ENCODE results near the gene C17orf78. TPM values are rescaled to one million over a fixed set of nuclear protein-coding genes. Genes with fewer than 3 reads are reported as not detected.

Gene C17orf78
- total and polyA plus RNA-seq, 2 of the 13 experiments (the other 11 are each of a cell fraction or from before 2014, with no cell fraction given): not detected

DNA sequence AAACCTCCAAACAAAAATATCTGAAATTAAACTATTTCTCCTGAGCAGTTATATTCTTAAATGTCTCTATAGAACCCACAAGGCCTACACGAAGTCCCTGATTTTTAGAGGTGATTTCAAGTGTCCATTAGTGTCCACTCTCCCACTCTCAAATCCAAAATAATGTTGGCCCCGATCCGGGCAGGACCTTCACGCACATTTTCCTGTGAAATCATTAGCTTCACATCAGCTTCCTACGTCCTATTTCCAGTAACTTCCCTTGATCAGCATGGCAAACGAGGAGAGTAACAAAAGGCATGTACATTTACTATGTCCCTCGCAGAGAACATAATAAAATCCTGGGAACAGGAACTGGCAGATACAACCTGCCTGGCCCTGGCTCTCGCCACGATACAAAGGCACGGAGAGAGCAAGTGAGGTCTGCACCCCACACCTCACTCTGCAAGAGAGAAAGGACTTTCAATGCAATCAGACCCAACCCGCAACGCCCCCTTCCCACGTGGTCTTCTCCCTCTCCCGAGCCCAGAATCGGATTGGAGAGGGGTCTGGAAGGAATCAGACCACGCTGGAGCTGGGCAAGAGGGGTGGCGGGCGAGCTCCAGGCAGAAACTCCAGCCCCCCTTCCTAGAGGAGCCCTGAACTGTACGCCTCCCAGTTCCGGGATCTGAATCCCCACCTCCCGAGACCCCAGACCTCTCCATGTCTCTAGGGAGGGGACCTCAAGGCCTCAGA lies 17.5 kb upstream of the C17orf78 start:
- under 1% methylated on average over 15 of the region's 21 CpGs for WGBS (ENCODE audit: low lambda C conversion rate)
- ChIA-PET POLR2A (interaction anchor here (0.6 to 1.5 kb wide), 10 partner anchors 8 to 813 kb away, joined by 3 to 8 read pairs (median 4); partner anchors contain the start of genes ACACA, GGNBP2 and TADA2A), CTCF (ENCODE audit: low intra/inter-chr PET ratio, low total read pairs) (interaction anchor here (2.3 kb wide), 1 partner anchor 15 kb away, joined by 9 read pairs; no protein-coding TSS in a partner anchor)
- H3K4me1 ChIP-seq (ENCODE audit: insufficient read depth, low read length): peaks cover 50% of the 10 kb centered on the region
- H3K79me2 ChIP-seq (ENCODE audit: insufficient read depth, low read length): peaks cover 51% of the 10 kb centered on the region
- H4K20me1 ChIP-seq (ENCODE audit: insufficient read depth, low read length): 0 out of 2 replicates have a peak, but pooled peaks cover 9% of the 10 kb centered on the region
- peak overlapping the region; percentile 95 for H3K9ac ChIP-seq (ENCODE audit: insufficient read depth, low read depth, low read length)
- peak; percentile 74 for ATAC-seq
- FAIRE-seq: no peak
- peak overlapping the region; percentile 95 for H3K27ac ChIP-seq (ENCODE audit: extremely low read length, insufficient read depth, low read length)
- BruUV-seq (replicated peaks): no TSS peak
- H2AFZ ChIP-seq (ENCODE audit: low read length): no peak overlapping the region
- no peaks in the 10 kb centered on the region; a peak in 1 of 5 replicates for H3K27me3 ChIP-seq (ENCODE audit: control insufficient read depth in 1 of 2, insufficient read depth in 2 of 2, low read length in 2 of 2)
- H3K4me3 ChIP-seq (replicated peaks in 1 of 3; ENCODE audit: insufficient read depth in 1 of 3, low read depth in 2 of 3, low read length in 3 of 3): peak overlapping the region; percentile 95 to 98 (median 97)
- peak; percentile 81 for DNase-seq (ENCODE audit: low spot score)
- H3K9me3 ChIP-seq (ENCODE audit: low read length): no peaks in the 10 kb centered on the region
- peak overlapping the region; percentile 95 for H3K4me2 ChIP-seq (ENCODE audit: low read depth, low read length)
- H3K36me3 ChIP-seq (replicated peaks in 1 of 2; ENCODE audit: control insufficient read depth in 1 of 2, insufficient read depth in 2 of 2, low read length in 2 of 2): peaks cover 2 to 5% of the 10 kb centered on the region in 2 experiments; a peak in 3 of 5 replicates
- intact Hi-C loops (cut with micrococcal nuclease; ENCODE audit: unreplicated experiment): no loop called here
- in situ Hi-C loops (cut with HindIII; ENCODE audit: extremely low pct_ligation_motif_present, low pct_unique_long_range_greater_than_20kb): no loop called here
- TF ChIP-seq PAX8 (CRISPR knock-in tag; IDR thresholded peaks at IDR 0.05; ENCODE audit: borderline replicate concordance) (no peak), RBAK (CRISPR knock-in tag; IDR thresholded peaks at IDR 0.05) (no peak), ZNF546 (CRISPR knock-in tag; conservative IDR thresholded peaks at IDR 0.05) (no peak; the same call in 1 of the 2 replicates), ZNF343 (CRISPR knock-in tag; IDR thresholded peaks at IDR 0.05) (no peak), SOX6 (IDR thresholded peaks at IDR 0.05) (no peak), SOX6 (CRISPR knock-in tag; IDR thresholded peaks at IDR 0.05) (no peak), ZNF124 (CRISPR knock-in tag; IDR thresholded peaks at IDR 0.05) (no peak), GTF3A (CRISPR knock-in tag; conservative IDR thresholded peaks at IDR 0.05) (0 out of 2 replicates have a peak, but pooled peaks have one; percentile 30)
- TF ChIP-seq, protein P1, sequence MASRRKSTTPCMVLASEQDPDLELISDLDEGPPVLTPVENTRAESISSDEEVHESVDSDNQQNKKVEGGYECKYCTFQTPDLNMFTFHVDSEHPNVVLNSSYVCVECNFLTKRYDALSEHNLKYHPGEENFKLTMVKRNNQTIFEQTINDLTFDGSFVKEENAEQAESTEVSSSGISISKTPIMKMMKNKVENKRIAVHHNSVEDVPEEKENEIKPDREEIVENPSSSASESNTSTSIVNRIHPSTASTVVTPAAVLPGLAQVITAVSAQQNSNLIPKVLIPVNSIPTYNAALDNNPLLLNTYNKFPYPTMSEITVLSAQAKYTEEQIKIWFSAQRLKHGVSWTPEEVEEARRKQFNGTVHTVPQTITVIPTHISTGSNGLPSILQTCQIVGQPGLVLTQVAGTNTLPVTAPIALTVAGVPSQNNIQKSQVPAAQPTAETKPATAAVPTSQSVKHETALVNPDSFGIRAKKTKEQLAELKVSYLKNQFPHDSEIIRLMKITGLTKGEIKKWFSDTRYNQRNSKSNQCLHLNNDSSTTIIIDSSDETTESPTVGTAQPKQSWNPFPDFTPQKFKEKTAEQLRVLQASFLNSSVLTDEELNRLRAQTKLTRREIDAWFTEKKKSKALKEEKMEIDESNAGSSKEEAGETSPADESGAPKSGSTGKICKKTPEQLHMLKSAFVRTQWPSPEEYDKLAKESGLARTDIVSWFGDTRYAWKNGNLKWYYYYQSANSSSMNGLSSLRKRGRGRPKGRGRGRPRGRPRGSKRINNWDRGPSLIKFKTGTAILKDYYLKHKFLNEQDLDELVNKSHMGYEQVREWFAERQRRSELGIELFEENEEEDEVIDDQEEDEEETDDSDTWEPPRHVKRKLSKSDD (CRISPR knock-in tag; IDR thresholded peaks at IDR 0.05; ENCODE audit: low read depth): no peak
- TF ChIP-seq, protein P2, sequence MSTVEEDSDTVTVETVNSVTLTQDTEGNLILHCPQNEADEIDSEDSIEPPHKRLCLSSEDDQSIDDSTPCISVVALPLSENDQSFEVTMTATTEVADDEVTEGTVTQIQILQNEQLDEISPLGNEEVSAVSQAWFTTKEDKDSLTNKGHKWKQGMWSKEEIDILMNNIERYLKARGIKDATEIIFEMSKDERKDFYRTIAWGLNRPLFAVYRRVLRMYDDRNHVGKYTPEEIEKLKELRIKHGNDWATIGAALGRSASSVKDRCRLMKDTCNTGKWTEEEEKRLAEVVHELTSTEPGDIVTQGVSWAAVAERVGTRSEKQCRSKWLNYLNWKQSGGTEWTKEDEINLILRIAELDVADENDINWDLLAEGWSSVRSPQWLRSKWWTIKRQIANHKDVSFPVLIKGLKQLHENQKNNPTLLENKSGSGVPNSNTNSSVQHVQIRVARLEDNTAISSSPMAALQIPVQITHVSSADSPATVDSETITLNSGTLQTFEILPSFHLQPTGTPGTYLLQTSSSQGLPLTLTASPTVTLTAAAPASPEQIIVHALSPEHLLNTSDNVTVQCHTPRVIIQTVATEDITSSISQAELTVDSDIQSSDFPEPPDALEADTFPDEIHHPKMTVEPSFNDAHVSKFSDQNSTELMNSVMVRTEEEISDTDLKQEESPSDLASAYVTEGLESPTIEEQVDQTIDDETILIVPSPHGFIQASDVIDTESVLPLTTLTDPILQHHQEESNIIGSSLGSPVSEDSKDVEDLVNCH (CRISPR knock-in tag; IDR thresholded peaks at IDR 0.05): no peak
